GM12878 (cell line): Measurements from ENCODE around the gene PRIMPOL.

Experiments
- CTCF ChIP-seq, 3 experiments: IDR thresholded peaks in 2 of 3; conservative IDR thresholded peaks in 1 of 3; 2 replicates each; pipeline ENCODE4 v1.5.1; 2011; ENCODE audit warnings: low read depth in 3 of 3, low read length in 3 of 3, mild to moderate bottlenecking in 3 of 3, control low read depth in 2 of 3, moderate library complexity in 2 of 3, inconsistent platforms in 1 of 3, mixed read lengths in 1 of 3; ENCODE audit not compliant: control insufficient read depth in 2 of 3, insufficient read depth in 1 of 3; ENCODE audit errors: extremely low read depth in 1 of 3
- FOXM1 ChIP-seq: IDR thresholded peaks from 2 replicates; pipeline ENCODE4 v1.6.1; 2012; ENCODE audit warnings: low read depth, mild to moderate bottlenecking, inconsistent platforms, low read length, moderate library complexity

DNA sequence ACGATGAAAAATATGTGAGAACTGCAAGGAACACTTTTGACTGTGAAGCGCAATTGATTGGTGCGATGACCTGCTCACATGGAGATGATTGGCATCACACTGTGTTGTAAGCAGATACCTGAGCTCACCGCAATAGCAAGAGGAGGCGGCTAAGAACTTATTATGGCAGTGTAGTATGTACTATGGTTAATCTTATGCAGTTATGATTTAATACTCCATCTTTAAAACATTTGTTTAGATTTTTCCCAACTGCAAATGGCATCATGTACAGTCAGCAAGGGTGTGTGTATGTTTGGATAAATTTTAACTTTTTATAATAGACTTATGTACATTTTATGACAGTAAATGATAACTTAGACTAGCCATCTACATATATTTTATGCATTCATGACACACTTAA, 25.5 kb downstream of the PRIMPOL start:
- TF ChIP-seq CTCF (IDR thresholded peaks at IDR 0.05 in 2 of 3, conservative IDR thresholded peaks at IDR 0.05 in 1 of 3; ENCODE audit: control insufficient read depth in 2 of 3, extremely low read depth in 1 of 3, insufficient read depth in 1 of 3, low read depth in 3 of 3, low read length in 3 of 3) (no peak), FOXM1 (no peak)
